DOHH2 (cell line): ENCODE data around the gene STING1.
"Not testable (repeated sequence)": the region's sequence is repeated elsewhere in the genome, so short reads cannot be mapped to it uniquely, and the experiment has no call there.

Experiments
- CTCF ChIP-seq: fragments of 200-600 bp; sonication (generic); IDR thresholded peaks from one replicate; pipeline ENCODE4 v1.5.1; 2014; ENCODE audit warnings: antibody characterized with exemption, mild to moderate bottlenecking, low read depth, low read length; ENCODE audit not compliant: poor library complexity, severe bottlenecking
- EZH2phosphoT487 ChIP-seq: fragments of 200-600 bp; sonication (generic); IDR thresholded peaks from 2 replicates; pipeline ENCODE4 v1.6.1; 2017; ENCODE audit warnings: borderline replicate concordance, mild to moderate bottlenecking, antibody characterized with exemption, low read length, moderate library complexity, mixed read lengths

GRCh38 chr5:139482890-139483208 lies 291 bp upstream of the STING1 start:
- not testable (repeated sequence) for TF ChIP-seq EZH2phosphoT487, CTCF
